ENCODE data around the gene IGF1R. TPM values are rescaled to one million over a fixed set of nuclear protein-coding genes. Genes with fewer than 3 reads are reported as not detected.

Gene IGF1R
- total RNA-seq, 2 experiments from 2014 or later = 22.8 to 24.7 TPM

- POLR2A ChIA-PET = interaction anchor here (0.9 to 1.1 kb wide), 2 partner anchors 11 to 36 kb away, joined by 3 read pairs; no protein-coding TSS in a partner anchor
- intact Hi-C loops (cut with micrococcal nuclease) = no loop called here
- ATAC-seq = no peak
- no peaks in the 10 kb centered on the region for H3K27me3 Mint-ChIP-seq
- TF ChIP-seq CTCF (IDR thresholded peaks at IDR 0.05) = no peak
- no peak overlapping the region for H3K4me3 Mint-ChIP-seq
- H3K36me3 Mint-ChIP-seq (ENCODE audit: low read depth) = peaks cover 17% of the 10 kb centered on the region
- no peak for DNase-seq
- CTCF ChIA-PET = no interaction called here
- H3K27ac Mint-ChIP-seq = no peak overlapping the region
- peaks cover 18% of the 10 kb centered on the region for H3K4me1 Mint-ChIP-seq (ENCODE audit: low read depth)
- H3K9me3 Mint-ChIP-seq = no peaks in the 10 kb centered on the region
Measured at GRCh38 chr15:98951004-98951403, 302.7 kb downstream of the IGF1R start.

- intact Hi-C loops (cut with micrococcal nuclease) = no loop called here
- DNase-seq (no peak), ATAC-seq (no peak)
- ChIA-PET CTCF (interaction anchor here (1.2 kb wide), 1 partner anchor 84 kb away, joined by 5 read pairs; no protein-coding TSS in a partner anchor), POLR2A (interaction anchor here (1.1 kb wide), 1 partner anchor 37 kb away, joined by 3 read pairs; no protein-coding TSS in a partner anchor)
- Mint-ChIP-seq H3K36me3 (ENCODE audit: low read depth) (peaks cover 17% of the 10 kb centered on the region), H3K27ac (no peak overlapping the region), H3K4me3 (no peak overlapping the region), H3K27me3 (no peaks in the 10 kb centered on the region), H3K9me3 (no peaks in the 10 kb centered on the region), H3K4me1 (ENCODE audit: low read depth) (peaks cover 18% of the 10 kb centered on the region)
- no peak for TF ChIP-seq CTCF (IDR thresholded peaks at IDR 0.05)
Measured at GRCh38 chr15:98951493-98952320, 303.4 kb downstream of the IGF1R start.

- Mint-ChIP-seq H3K4me1 (ENCODE audit: low read depth) (peaks cover 18% of the 10 kb centered on the region), H3K36me3 (ENCODE audit: low read depth) (peaks cover 20% of the 10 kb centered on the region), H3K27ac (peak overlapping the region; percentile 51), H3K27me3 (no peaks in the 10 kb centered on the region), H3K4me3 (peak overlapping the region; percentile 5), H3K9me3 (no peaks in the 10 kb centered on the region)
- DNase-seq (peak; percentile 52), ATAC-seq (peak; percentile 78)
- TF ChIP-seq CTCF (IDR thresholded peaks at IDR 0.05) = no peak
- intact Hi-C loops (cut with micrococcal nuclease) = no loop called here
- POLR2A ChIA-PET = interaction anchor here (1.2 kb wide), 1 partner anchor 107 kb away, joined by 4 read pairs; no protein-coding TSS in a partner anchor
- CTCF ChIA-PET = interaction anchor here (1.2 to 1.6 kb wide), 3 partner anchors 83 to 524 kb away, joined by 3 to 5 read pairs (median 4); no protein-coding TSS in a partner anchor
Measured at GRCh38 chr15:98952381-98952803, 304.1 kb downstream of the IGF1R start.

GRCh38 chr15:98953000-98953787, 304.9 kb downstream of the IGF1R start:
- ChIA-PET POLR2A (interaction anchor here (1.2 kb wide), 1 partner anchor 106 kb away, joined by 4 read pairs; no protein-coding TSS in a partner anchor), CTCF (interaction anchor here (1.4 to 1.6 kb wide), 2 partner anchors 124 to 525 kb away, joined by 3 to 4 read pairs; no protein-coding TSS in a partner anchor)
- Mint-ChIP-seq H3K27me3 (no peaks in the 10 kb centered on the region), H3K4me3 (no peak overlapping the region), H3K27ac (peak overlapping the region; percentile 51), H3K36me3 (ENCODE audit: low read depth) (peaks cover 26% of the 10 kb centered on the region), H3K4me1 (ENCODE audit: low read depth) (peaks cover 18% of the 10 kb centered on the region), H3K9me3 (no peaks in the 10 kb centered on the region)
- intact Hi-C loops (cut with micrococcal nuclease) = no loop called here
- DNase-seq (peak; percentile 67), ATAC-seq (peak; percentile 71)
- TF ChIP-seq CTCF (IDR thresholded peaks at IDR 0.05) = no peak

Data from activated CD8-positive, alpha-beta T cell treated with anti-CD3 and anti-CD28 coated beads for 36 hours (primary cell).